Ramos (cell line): ENCODE results near the gene IRAK3.
"Not testable (repeated sequence)": the region's sequence is repeated elsewhere in the genome, so short reads cannot be mapped to it uniquely, and the experiment has no call there.

ENCODE experiments used
- in situ Hi-C: fragments of 300-500 bp; cut with MboI; formaldehyde crosslinking; loops from one replicate; pipeline ENCODE4 v1.14.3; 2022; ENCODE audit warnings: low sequenced_read_pairs; ENCODE audit not compliant: unreplicated experiment

Gene IRAK3

GRCh38 chr12:66169221-66170170, 19.5 kb upstream of the IRAK3 start, which contains the start of gene TMBIM4:
TMBIM4 (minus strand) TSS chr12:66169996; CDS start chr12:66169951, 45 bp downstream.
- in situ Hi-C loops = no loop called here

GRCh38 chr12:66170606-66171005, 18.4 kb upstream of the IRAK3 start:
- in situ Hi-C loops = no loop called here

DNA sequence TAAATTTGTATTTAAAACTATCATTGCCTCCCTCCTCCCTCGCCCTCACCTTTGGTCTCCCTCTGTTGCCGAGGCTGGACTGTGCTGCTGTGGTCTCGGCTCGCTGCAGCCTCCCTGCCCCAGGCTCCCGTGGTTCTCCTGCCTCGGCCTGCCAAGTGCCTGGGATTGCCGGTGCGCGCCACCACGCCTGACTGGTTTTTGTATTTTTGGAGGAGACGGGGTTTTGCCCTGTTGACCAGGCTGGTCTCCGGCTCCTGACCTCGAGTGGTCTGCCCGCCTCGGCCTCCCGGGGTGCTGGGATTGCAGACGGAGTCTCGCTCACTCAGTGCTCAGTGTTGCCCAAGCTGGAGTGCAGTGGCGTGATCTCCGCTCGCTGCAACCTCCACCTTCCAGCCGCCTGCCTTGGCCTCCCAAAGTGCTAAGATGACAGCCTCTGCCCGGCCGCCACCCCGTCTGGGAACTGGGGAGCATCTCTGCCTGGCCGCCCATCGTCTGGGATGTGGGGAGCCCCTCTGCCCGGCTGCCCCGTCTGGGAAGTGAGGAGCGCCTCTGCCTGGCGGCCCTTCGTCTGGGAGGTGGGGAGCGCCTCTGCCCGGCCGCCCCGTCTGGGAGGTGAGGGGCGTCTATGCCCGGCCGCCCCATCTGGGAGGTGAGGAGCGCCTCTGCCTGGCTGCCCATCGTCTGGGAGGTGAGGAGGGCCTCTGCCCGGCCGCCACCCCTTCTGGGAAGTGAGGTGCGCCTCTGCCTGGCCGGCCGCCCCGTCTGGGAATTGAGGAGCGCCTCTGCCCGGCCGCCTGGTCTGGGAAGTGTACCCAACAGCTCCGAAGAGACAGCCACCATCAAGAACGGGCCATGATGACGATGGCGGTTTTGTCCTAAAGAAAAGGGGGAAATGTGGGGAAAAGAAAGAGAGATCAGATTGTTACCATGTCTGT, 14.4 kb upstream of the IRAK3 start:
- in situ Hi-C loops = not testable (repeated sequence)

DNA sequence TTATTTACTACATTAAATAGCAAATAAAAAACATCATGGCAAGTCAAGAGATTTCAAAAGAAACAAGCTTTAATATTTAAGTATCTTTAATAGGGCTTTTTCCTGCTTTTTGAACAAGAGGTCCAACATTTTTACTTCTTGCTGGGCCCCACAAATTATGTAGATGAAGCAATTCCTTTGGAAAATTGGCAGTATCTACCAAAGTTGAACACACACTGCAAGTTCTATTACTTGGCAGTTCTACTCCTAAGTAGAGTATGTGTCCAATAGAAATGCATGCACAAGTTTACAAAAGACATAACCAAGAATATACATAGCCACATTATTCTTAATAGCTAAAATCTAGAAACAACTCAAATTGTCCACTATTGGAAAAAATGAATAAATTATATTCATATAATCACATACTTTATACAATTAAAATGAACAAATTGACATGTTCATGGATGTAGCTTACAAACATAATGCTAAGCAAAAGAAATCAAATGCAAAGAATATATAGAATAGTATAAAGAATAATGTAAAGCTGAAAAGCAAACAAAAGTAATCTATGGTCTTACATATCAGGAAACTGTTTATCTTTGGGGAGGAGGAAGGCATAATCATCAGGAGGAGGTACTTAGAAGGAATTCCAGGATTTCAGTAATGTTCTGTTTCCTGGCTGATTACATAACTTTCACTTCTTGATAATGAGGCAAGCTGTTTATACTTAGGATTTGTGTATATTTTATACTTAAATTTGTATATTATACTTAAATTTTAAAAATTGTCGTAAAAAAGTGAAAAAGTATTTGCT, 12.7 kb upstream of the IRAK3 start:
- in situ Hi-C loops = no loop called here

DNA sequence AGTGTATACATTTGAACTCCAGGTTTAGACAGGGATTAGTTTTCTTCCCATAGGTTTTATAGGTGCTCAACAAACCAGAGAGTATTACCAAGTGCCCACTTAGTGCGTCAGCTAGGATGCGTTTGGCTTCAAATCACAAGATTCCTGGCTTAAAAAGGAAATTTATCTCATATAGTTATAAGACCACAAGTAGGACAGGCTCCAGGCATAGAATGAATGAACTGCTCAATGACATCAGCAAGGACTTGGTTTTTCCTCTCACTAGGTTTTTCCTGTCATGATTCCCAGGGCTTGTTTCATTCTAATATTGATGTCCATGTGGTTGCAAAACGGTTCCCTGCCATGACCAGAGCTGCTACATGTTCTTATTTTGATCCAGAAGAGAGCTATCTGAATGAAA, 6.1 kb upstream of the IRAK3 start:
- in situ Hi-C loops = no loop called here

- in situ Hi-C loops = not testable (repeated sequence)
Observed at GRCh38 chr12:66184822-66185221, 4.2 kb upstream of the IRAK3 start.

- in situ Hi-C loops = no loop called here
Observed at GRCh38 chr12:66187036-66187435, 2.0 kb upstream of the IRAK3 start.

- in situ Hi-C loops = no loop called here
Observed at GRCh38 chr12:66187821-66188220, 1.2 kb upstream of the IRAK3 start.

DNA sequence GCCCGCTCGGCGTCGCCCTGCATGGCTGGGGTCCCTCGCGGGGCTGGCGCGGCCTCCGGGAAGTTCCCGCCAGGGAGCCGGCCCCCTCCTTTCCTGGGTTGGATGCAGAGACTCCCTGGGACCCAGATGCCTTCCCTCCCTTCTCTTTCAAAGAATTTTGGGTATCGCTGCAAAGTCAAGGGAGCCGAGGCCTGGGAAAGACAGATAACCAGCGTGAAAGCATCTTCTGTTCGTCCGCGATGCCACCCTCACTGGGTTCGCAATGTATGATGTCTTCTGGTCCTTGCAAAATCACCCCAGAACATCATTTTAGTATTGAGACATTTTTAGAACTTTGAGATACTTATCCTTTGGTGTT, 451 bp downstream of the IRAK3 start:
- in situ Hi-C loops = no loop called here

- in situ Hi-C loops = no loop called here
Observed at GRCh38 chr12:66189889-66190288, 875 bp downstream of the IRAK3 start.

GRCh38 chr12:66190519-66191370, 1.7 kb downstream of the IRAK3 start:
- in situ Hi-C loops = no loop called here

DNA sequence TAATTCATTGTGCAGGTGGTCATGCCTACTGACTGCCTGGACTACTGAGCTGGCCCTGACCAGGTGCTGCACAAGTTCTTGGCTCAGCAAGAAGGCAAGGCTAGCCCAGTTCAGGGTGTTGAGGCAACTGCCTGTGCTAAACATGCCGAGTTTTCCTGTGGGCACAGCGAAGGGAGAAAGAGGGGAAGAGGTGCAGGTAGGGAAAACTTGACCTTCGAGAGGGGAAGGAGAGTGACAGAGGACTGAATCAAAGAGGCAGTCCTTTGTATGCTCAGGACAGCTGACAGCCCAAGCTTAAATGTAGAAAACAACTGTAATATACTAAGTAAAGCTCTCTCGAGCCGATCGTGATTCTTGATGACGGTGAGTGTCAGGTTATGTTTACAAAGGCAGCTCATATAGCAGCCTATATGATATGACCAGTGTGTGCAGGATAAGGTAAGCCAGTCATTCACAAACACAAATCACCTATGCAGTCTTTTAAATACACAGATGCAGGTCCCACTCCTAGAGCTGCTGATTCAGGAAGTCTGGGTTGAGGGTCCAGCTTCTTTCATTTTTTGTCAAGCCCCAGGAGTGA, 2.6 kb downstream of the IRAK3 start:
- in situ Hi-C loops = no loop called here

DNA sequence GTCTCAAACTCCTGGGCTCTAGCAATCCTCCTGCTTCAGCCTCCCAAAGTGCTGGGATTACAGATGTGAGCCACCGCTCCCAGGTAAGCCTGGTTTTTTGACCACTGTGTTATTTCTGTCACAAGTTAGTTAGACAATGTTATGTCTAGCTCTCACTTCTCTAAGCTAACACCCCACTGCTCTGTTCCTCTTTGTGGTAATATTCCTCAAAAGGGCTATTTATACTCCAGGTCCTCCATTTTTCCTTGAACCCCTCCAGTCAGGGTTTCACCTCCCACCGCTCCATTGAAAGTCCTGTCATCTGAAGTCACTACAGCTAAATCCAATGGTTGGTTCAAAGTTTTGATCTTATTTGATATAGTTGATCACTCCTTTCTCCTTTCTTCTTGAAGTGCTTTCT, 5.1 kb downstream of the IRAK3 start:
- in situ Hi-C loops = no loop called here

DNA sequence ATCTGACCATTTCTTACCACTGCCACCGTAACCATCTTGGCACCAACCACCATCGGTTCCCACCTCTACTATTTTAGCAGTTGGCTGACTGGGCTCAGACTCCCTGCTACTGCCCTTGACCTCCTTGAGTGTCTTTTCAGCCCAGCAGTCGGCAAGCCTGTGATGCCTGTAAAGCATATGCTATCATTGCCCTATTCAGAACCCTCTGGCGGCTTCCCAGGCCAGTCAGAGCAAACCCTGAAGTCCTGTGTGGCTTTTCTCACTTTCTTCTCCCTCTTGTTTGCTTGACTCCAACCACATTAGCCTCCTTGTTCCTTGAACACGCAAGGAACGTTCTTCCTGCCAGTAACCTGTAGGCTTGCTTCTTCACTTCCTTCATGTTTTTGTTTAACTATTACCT, 6.2 kb downstream of the IRAK3 start:
- in situ Hi-C loops = no loop called here

DNA sequence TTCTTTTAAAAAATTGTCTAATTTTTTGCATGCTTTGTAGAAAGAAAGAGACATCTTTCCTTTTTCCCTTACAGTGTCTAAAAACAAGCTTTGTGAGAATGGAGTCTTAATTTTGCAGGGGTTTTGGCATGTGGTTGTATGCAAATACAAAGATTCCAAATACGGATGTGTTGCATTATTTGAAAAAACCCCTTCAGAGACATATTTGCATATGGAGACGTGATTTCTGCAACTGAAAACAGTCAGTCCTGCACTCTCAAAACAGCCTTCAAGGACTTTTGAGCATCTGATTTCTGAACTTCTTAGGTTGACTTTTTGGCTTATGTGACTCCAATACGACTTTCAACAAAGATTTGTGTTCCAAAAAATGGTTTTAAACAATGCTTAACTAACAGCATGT, 7.8 kb downstream of the IRAK3 start:
- in situ Hi-C loops = no loop called here

- in situ Hi-C loops = no loop called here
Observed at GRCh38 chr12:66197495-66197921, 8.5 kb downstream of the IRAK3 start.

- in situ Hi-C loops = no loop called here
Observed at GRCh38 chr12:66199141-66199540, 10.1 kb downstream of the IRAK3 start.

DNA sequence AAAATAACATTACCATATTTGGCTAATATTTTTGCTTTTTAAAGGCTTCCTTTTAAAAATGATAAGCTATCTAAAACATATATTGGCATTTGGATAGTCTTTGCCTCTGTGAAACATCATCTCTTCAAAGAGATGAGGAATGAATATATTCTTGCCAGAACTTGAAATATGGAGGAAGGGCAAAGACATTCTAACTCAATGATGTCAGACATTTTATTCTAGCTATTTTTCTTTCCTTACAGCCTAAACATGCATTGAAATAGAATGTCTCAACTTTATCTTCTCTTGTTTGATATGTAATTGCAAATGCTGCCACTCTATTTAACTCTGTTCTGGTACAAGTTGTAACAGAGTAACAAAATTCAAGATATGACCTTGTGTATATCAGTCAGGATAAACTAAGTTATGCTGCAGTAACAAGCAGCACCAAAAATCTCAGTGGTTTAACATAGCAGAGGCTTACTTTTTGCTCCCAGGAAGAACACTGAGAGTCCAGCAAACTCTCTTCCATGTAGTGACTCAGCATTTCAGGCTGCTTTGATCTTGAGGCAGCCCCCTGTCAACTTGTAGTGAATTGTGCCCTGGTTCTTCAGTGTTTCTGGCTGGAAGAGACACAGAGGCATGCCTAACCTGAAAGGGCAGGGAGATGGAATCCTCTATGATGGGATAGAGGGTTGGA, 11.0 kb downstream of the IRAK3 start:
- in situ Hi-C loops = no loop called here
